Pancreas (tissue), 10 donors: ENCODE results near the gene SUSD4. TPM values are rescaled to one million over a fixed set of nuclear protein-coding genes. Genes with fewer than 3 reads are reported as not detected.
A peak's percentile ranks its signal among the peaks of the same experiment; 100 is the strongest.

Source experiments
- ATAC-seq, 4 donors: fragments of 200-7000 bp; cut with Tn5 transposase; one replicate each; pipeline versions ENCODE4 v1.8.0 to v1.9.1; 2020; ENCODE audit warnings: mild to moderate bottlenecking in 4 of 4, moderate library complexity in 4 of 4
- DNase-seq, 6 donors: peaks; one replicate each; pipeline ENCODE4 v3.0.0-alpha.2; 2020
- FAIRE-seq: peaks from 2 replicates; lab custom pipeline; 2012; peaks lifted over from hg19 to GRCh38; lab: Jason Lieb, UNC
- H3K27ac ChIP-seq, 4 donors: fragments of 200-600 bp; sonication (generic); 1 replicate in 3 of 4; 2 replicates in 1 of 4; pipeline versions ENCODE4 v1.5.0 to v1.8.0; 2020
- H3K27me3 ChIP-seq, 4 donors: fragments of 200-600 bp; one replicate each; pipeline ENCODE4 v1.8.0; 2021
- H3K36me3 ChIP-seq, 3 donors: fragments of 200-600 bp; sonication (generic) in 1 of 3; one replicate each; pipeline versions ENCODE4 v1.5.0 to v1.8.0; 2020 to 2021
- H3K4me1 ChIP-seq, 3 donors: fragments of 200-600 bp; one replicate each; pipeline ENCODE4 v1.8.0; 2021
- H3K4me3 ChIP-seq, 4 donors: fragments of 200-600 bp; sonication (generic) in 2 of 4; one replicate each; pipeline versions ENCODE4 v1.5.0 to v1.8.0; 2020 to 2021
- H3K9me3 ChIP-seq, 4 donors: fragments of 200-600 bp; one replicate each; pipeline ENCODE4 v1.8.0; 2021
- WGBS, 2 donors: extraction: QIAGEN DNeasy Blood & Tissue Kit; methylation state at CpG; one replicate each; pipeline ENCODE4 v1.1.7; 2013; 5-methylcytosine and 5-hydroxymethylcytosine counted together
- intact Hi-C, 3 donors: fragments of 100-400 bp; cut with DNase I; formaldehyde crosslinking; loops; one replicate each; pipeline versions ENCODE4 v1.11.1 to v1.14.2; 2022
- polyA plus RNA-seq, 2 donors: library from polyadenylated mRNA; stranded (reverse); fragments of 200-250 nt; gene quantifications; one replicate each; pipeline ENCODE4 v1.2.3, GENCODE V29; 2013
- total RNA-seq, 6 donors: library from RNA; stranded (reverse); fragmentation: NEBNext Ultra II Directional in 4 of 6; extraction: Animal tissue kit (Norgen Biotek cat#: 25700) in 4 of 6; gene quantifications; one replicate each; pipeline versions ENCODE4 v1.2.1 to v1.2.4, GENCODE V29; 2021 to 2023
- TF ChIP-seq, protein P1 (sequence below), 4 donors: fragments of 200-600 bp; sonication (generic) in 3 of 4; IDR thresholded peaks; one replicate each; pipeline versions ENCODE4 v1.5.0 to v1.8.0; 2021; ENCODE audit warnings: antibody characterized with exemption in 4 of 4
- donor health status: healthy with polysubstance abuse.
- donor health status: DM: no; HTN: no; CAD: no; lungs with moderate emphysema.
- donor health status: DM: no; HTN: no; CAD: no.
- donor health status: control.
- donor health status: control.
- donor health status: Bipolar disorder and iron deficiency.
- donor health status: DM: yes; HTN: yes; CAD: no.
- donor health status: DM: no; HTN: no; CAD: no.
- donor health status: DM: no; HTN: no; CAD: no.
- donor health status: DM: yes; HTN: yes; CAD: no.

The SUSD4 gene, protein sequence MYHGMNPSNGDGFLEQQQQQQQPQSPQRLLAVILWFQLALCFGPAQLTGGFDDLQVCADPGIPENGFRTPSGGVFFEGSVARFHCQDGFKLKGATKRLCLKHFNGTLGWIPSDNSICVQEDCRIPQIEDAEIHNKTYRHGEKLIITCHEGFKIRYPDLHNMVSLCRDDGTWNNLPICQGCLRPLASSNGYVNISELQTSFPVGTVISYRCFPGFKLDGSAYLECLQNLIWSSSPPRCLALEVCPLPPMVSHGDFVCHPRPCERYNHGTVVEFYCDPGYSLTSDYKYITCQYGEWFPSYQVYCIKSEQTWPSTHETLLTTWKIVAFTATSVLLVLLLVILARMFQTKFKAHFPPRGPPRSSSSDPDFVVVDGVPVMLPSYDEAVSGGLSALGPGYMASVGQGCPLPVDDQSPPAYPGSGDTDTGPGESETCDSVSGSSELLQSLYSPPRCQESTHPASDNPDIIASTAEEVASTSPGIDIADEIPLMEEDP
- total RNA-seq (10 to 100 TPM in 2 of 6 donors, 1 to 10 TPM in 4; 4.1 to 13.2 (median 6.0) TPM), polyA plus RNA-seq (10 to 100 TPM; 14.2 to 34.6 TPM)

DNA sequence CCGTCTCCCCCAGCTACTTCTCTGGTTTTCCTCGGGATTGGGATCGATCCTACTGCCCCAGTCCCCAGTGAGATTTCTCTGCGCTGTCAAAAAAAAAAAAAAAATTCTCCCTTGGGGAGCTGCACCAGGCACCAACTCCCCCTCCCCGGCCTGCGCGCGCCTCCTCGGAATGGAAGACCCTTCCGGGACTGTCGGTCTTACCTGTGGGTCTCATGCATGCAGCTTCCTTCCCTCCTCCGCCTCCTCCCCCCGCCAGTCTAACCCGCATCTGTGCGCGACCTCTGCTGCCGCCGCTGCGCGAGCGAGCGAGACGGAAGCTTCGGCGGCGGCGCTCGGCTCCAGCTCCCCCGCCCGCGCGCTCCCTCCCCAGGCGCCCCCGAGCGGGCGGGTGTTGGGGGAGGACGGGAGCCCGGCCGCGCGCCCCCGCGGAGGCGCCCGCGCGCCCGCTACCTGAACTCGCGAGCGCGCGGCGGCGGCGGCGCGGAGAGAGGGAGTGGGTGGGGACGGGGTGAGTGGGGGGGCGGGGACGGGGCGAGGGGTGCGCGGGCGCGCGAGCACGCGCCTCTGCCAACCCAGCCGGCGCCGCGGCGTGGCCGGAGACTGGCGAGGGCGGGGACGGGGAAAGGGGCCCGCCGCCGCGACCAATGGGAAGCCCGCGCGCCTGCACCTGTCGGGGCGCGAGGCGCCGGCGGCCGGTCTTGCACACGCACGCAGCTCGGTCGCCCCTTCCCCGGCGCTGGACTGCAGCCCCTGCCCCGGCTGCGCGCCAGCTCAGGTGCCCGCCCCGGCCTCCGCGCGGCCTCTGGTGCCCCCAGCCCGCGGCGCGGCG lies at the start of gene SUSD4:
TSS of gene SUSD4 (minus strand) at position 321 of the 829 bp plus-strand sequence. CDS start 751 bp downstream, outside the sequence.
- Histone ChIP-seq H3K9me3 (no peaks in the 10 kb centered on the region), H3K4me3 (peak within 1 kb of the TSS; percentile 33 to 53 (median 40)), H3K27ac (no peak within 1 kb of the TSS), H3K4me1 (no peaks in the 10 kb centered on the region), H3K36me3 (no peaks in the 10 kb centered on the region), H3K27me3 (no peaks in the 10 kb centered on the region)
- TF ChIP-seq, protein P1, sequence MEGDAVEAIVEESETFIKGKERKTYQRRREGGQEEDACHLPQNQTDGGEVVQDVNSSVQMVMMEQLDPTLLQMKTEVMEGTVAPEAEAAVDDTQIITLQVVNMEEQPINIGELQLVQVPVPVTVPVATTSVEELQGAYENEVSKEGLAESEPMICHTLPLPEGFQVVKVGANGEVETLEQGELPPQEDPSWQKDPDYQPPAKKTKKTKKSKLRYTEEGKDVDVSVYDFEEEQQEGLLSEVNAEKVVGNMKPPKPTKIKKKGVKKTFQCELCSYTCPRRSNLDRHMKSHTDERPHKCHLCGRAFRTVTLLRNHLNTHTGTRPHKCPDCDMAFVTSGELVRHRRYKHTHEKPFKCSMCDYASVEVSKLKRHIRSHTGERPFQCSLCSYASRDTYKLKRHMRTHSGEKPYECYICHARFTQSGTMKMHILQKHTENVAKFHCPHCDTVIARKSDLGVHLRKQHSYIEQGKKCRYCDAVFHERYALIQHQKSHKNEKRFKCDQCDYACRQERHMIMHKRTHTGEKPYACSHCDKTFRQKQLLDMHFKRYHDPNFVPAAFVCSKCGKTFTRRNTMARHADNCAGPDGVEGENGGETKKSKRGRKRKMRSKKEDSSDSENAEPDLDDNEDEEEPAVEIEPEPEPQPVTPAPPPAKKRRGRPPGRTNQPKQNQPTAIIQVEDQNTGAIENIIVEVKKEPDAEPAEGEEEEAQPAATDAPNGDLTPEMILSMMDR (IDR thresholded peaks at IDR 0.05) = no peak
- DNase-seq (peak; percentile 70 to 88 (median 78)), FAIRE-seq (no peak), ATAC-seq (peak; percentile 87 to 92 (median 89))
- intact Hi-C loops = no loop called here
- 0 to 1% methylated on average over 31 to 111 of the region's 111 CpGs for WGBS, 2 donors

DNA sequence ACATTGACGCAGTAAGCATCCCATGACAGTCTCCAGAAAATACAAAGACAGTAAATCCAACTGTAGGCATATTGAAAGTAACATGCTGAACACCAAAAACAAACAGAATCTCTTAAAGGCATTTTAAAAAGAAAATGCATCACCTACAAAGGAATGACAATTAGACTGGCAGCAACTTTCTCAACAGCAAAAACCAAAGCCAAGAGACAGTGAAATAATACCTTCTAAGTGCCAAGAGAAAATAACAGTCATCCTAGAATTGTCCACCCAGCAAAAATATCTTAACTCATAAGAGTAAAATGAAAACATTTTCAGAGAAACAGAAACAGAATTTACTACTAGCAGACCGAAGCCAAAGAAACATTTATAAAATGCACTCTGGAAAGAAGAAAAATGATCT lies 49.2 kb upstream of the SUSD4 start:
- FAIRE-seq = no peak
- TF ChIP-seq, protein P1 (IDR thresholded peaks at IDR 0.05) = no peak
- no peak for DNase-seq
- Histone ChIP-seq H3K9me3 (no peaks in the 10 kb centered on the region), H3K36me3 (no peaks in the 10 kb centered on the region), H3K4me1 (peaks cover 0 to 10% (median 6%) of the 10 kb centered on the region in 3 donors), H3K4me3 (no peak overlapping the region), H3K27ac (no peak overlapping the region), H3K27me3 (no peaks in the 10 kb centered on the region)
- no peak for ATAC-seq
- 87 to 91% methylated on average over 2 of the region's 2 CpGs for WGBS, 2 donors
- intact Hi-C loops = no loop called here

DNA sequence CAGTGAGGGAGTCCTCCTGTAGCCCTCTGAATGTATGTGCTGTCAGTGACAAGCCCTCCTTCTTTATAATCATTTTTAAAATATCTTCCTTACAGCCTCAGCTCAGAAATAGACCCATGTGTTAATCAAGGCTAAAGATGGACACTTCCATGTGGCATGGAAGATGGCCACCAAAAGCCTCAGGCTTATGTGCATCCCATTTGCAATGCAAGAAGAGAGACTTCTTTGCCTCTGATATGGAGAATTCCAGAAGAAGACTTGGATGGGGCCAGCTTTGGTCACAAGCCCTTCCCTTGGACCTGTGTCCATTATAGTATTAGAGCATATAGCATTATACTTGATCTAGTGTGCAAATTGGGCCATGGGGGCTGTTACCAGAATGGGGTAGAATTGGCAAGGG lies 47.7 kb upstream of the SUSD4 start:
- no peak for ATAC-seq
- H3K4me1 ChIP-seq = no peaks in the 10 kb centered on the region
- H3K36me3 ChIP-seq = no peaks in the 10 kb centered on the region
- intact Hi-C loops = no loop called here
- H3K9me3 ChIP-seq = no peaks in the 10 kb centered on the region
- H3K27me3 ChIP-seq = no peaks in the 10 kb centered on the region
- FAIRE-seq = no peak
- no peak for DNase-seq
- H3K4me3 ChIP-seq = no peak overlapping the region
- H3K27ac ChIP-seq = no peak overlapping the region
- TF ChIP-seq, protein P1 (IDR thresholded peaks at IDR 0.05) = no peak

DNA sequence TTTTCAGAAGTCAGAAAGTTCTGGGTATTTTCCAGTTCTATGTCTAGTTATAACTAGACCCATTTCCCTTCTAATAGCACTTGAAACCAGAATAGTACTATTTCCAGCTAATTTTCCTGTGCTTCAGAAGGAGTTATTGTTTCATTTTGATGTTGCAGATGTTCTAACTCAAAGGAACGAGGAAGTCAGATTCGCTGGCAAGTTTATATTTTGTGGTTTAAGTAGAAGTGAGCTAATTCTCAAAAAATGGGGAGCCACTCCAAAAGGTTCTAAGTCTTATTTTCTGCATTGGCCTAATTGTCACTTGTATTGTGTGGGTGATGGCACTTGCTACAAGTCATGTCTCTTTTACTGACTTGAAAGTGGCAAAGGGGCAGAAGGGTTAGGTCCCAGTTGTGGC lies 47.3 kb upstream of the SUSD4 start:
- H3K27me3 ChIP-seq = no peaks in the 10 kb centered on the region
- 80 to 82% methylated on average over 2 of the region's 2 CpGs for WGBS, 2 donors
- ATAC-seq = no peak
- H3K9me3 ChIP-seq = no peaks in the 10 kb centered on the region
- no peaks in the 10 kb centered on the region for H3K4me1 ChIP-seq
- H3K36me3 ChIP-seq = no peaks in the 10 kb centered on the region
- no peak overlapping the region for H3K27ac ChIP-seq
- no peak for DNase-seq
- intact Hi-C loops = no loop called here
- FAIRE-seq = no peak
- no peak overlapping the region for H3K4me3 ChIP-seq
- TF ChIP-seq, protein P1 (IDR thresholded peaks at IDR 0.05) = no peak
